Uterus (tissue), 2 donors: ENCODE results near the gene TLCD3A.

Experiments used
- CTCF ChIP-seq, 4 experiments: fragments of 200-600 bp in 2 of 4; fragments of 450-650 bp in 2 of 4; sonication (generic) in 2 of 4; IDR thresholded peaks; one replicate each; pipeline ENCODE4 v1.5.1; 2016 to 2019; ENCODE audit warnings: antibody characterized with exemption in 4 of 4, mild to moderate bottlenecking in 2 of 4, moderate library complexity in 1 of 4
- POLR2A ChIP-seq, 2 donors: fragments of 450-650 bp; IDR thresholded peaks; one replicate each; pipeline ENCODE4 v1.6.1; 2016; ENCODE audit warnings: antibody characterized with exemption in 2 of 2, mild to moderate bottlenecking in 1 of 2, moderate library complexity in 1 of 2

GRCh38 chr17:696369-696768 is 36.0 kb upstream of the TLCD3A start:
- TF ChIP-seq CTCF (IDR thresholded peaks at IDR 0.05) (no peak), POLR2A (IDR thresholded peaks at IDR 0.05) (no peak)
